WTC11 (cell line): Measurements from ENCODE around the gene XPNPEP3. TPM values are rescaled to one million over a fixed set of nuclear protein-coding genes. Genes with fewer than 3 reads are reported as not detected.

Experiments used
- ATAC-seq: fragments of 200-7000 bp; cut with Tn5 transposase; 2 replicates; pipeline ENCODE4 v1.10.0; 2021; ENCODE audit warnings: mild to moderate bottlenecking, moderate library complexity
- CTCF ChIA-PET: fragments of 300-600 bp; sonication (Branson Sonifier 250); formaldehyde crosslinking; loops from one replicate; lab custom pipeline; 2021; ENCODE audit warnings: antibody characterized with exemption; lab: Charles Lee
- POLR2A ChIA-PET: fragments of 350-600 bp; sonication (Branson Sonifier 250); formaldehyde crosslinking; loops from one replicate; lab custom pipeline; 2021; ENCODE audit warnings: antibody characterized with exemption; lab: Charles Lee
- DNase-seq: peaks from one replicate; pipeline ENCODE4 v3.0.0; 2021; ENCODE audit warnings: low spot score
- H3K27ac Mint-ChIP-seq: 2 replicates; pipeline ENCODE4 v1.8.0; 2021; ENCODE audit warnings: mixed read lengths
- H3K27me3 Mint-ChIP-seq: 2 replicates; pipeline ENCODE4 v1.8.0; 2021; ENCODE audit warnings: low read depth, mild to moderate bottlenecking, moderate library complexity, mixed read lengths
- H3K36me3 Mint-ChIP-seq: 2 replicates; pipeline ENCODE4 v1.8.0; 2021; ENCODE audit warnings: mixed read lengths
- H3K4me1 Mint-ChIP-seq: 2 replicates; pipeline ENCODE4 v1.8.0; 2022; ENCODE audit warnings: mixed read lengths
- H3K4me3 Mint-ChIP-seq: 2 replicates; pipeline ENCODE4 v1.8.0; 2021; ENCODE audit warnings: mild to moderate bottlenecking, moderate library complexity, mixed read lengths
- H3K9me3 Mint-ChIP-seq: 2 replicates; pipeline ENCODE4 v1.8.0; 2021; ENCODE audit warnings: mixed read lengths
- CREM ChIP-seq: sonication (generic); formaldehyde crosslinking; IDR thresholded peaks from 2 replicates; pipeline ENCODE4 v1.8.1; 2022; ENCODE audit warnings: mild to moderate bottlenecking, missing genetic modification reagents, moderate library complexity
- FOXJ3 ChIP-seq: sonication (generic); formaldehyde crosslinking; IDR thresholded peaks from 2 replicates; pipeline ENCODE4 v1.9.0; 2021; ENCODE audit warnings: missing genetic modification reagents, mild to moderate bottlenecking, borderline replicate concordance
- JAZF1 ChIP-seq: fragments of 250-450 bp; sonication (Bioruptor Pico); IDR thresholded peaks from 2 replicates; pipeline ENCODE4 v1.9.0; 2021; ENCODE audit warnings: moderate library complexity, mild to moderate bottlenecking, inconsistent platforms
- MYBL2 ChIP-seq: sonication (generic); formaldehyde crosslinking; IDR thresholded peaks from 2 replicates; pipeline ENCODE4 v1.8.1; 2023; ENCODE audit warnings: mild to moderate bottlenecking, moderate library complexity, missing genetic modification reagents
- PRDM15 ChIP-seq: sonication (generic); formaldehyde crosslinking; IDR thresholded peaks from 2 replicates; pipeline ENCODE4 v1.8.0; 2022; ENCODE audit warnings: missing genetic modification reagents
- PRRX2 ChIP-seq: fragments of 250-450 bp; sonication (Bioruptor Pico); IDR thresholded peaks from 2 replicates; pipeline ENCODE4 v1.8.0; 2021; ENCODE audit warnings: mild to moderate bottlenecking
- RELA ChIP-seq: sonication (generic); formaldehyde crosslinking; IDR thresholded peaks from 2 replicates; pipeline ENCODE4 v1.8.1; 2022; ENCODE audit warnings: missing genetic modification reagents, mild to moderate bottlenecking, borderline replicate concordance
- RORB ChIP-seq: fragments of 250-450 bp; sonication (Bioruptor Pico); IDR thresholded peaks from 2 replicates; pipeline ENCODE4 v1.9.0; 2021; ENCODE audit warnings: mild to moderate bottlenecking
- TEAD1 ChIP-seq: sonication (generic); formaldehyde crosslinking; IDR thresholded peaks from 2 replicates; pipeline ENCODE4 v1.8.0; 2022; ENCODE audit warnings: mild to moderate bottlenecking, missing genetic modification reagents
- ZBTB43 ChIP-seq: sonication (generic); formaldehyde crosslinking; IDR thresholded peaks from 2 replicates; pipeline ENCODE4 v1.8.1; 2023; ENCODE audit warnings: mild to moderate bottlenecking, missing genetic modification reagents
- ZNF317 ChIP-seq: sonication (generic); formaldehyde crosslinking; IDR thresholded peaks from 2 replicates; pipeline ENCODE4 v1.8.1; 2023; ENCODE audit warnings: low read depth, mild to moderate bottlenecking, moderate library complexity, missing genetic modification reagents, borderline replicate concordance
- ZNF396 ChIP-seq: fragments of 250-450 bp; sonication (Bioruptor Pico); IDR thresholded peaks from 2 replicates; pipeline ENCODE4 v1.8.0; 2021; ENCODE audit warnings: mild to moderate bottlenecking, moderate library complexity, borderline replicate concordance
- ZNF425 ChIP-seq: fragments of 250-450 bp; sonication (Bioruptor Pico); conservative IDR thresholded peaks from 2 replicates; pipeline ENCODE4 v1.9.0; 2021; ENCODE audit warnings: mild to moderate bottlenecking
- ZNF512 ChIP-seq: sonication (generic); formaldehyde crosslinking; IDR thresholded peaks from 2 replicates; pipeline ENCODE4 v1.8.1; 2022; ENCODE audit warnings: missing genetic modification reagents, borderline replicate concordance
- ZNF671 ChIP-seq: fragments of 250-450 bp; sonication (Bioruptor Pico); IDR thresholded peaks from 2 replicates; pipeline ENCODE4 v1.8.0; 2021; ENCODE audit warnings: mild to moderate bottlenecking
- total RNA-seq: library from RNA; stranded (reverse); gene quantifications from 3 replicates; pipeline ENCODE4 v1.2.3, GENCODE V29; 2021

The XPNPEP3 gene
- total RNA-seq, 1 experiment from 2014 or later, result 28.2 TPM

GRCh38 chr22:40856513-40857308 lies at the start of gene XPNPEP3, which contains the start of gene ST13 (continued):
- TF ChIP-seq ZNF425 (CRISPR knock-in tag) (no peak), RORB (CRISPR knock-in tag) (no peak), TEAD1 (0 out of 2 replicates have a peak, but pooled peaks have one; percentile 38), ZNF396 (CRISPR knock-in tag) (no peak)

- no peak for DNase-seq
- Mint-ChIP-seq H3K27ac (no peak overlapping the region), H3K4me1 (0 out of 2 replicates have a peak, but pooled peaks cover 4% of the 10 kb centered on the region), H3K9me3 (no peaks in the 10 kb centered on the region), H3K4me3 (no peak overlapping the region), H3K27me3 (no peaks in the 10 kb centered on the region), H3K36me3 (no peaks in the 10 kb centered on the region)
- no peak for ATAC-seq
- TF ChIP-seq ZNF512 (no peak), JAZF1 (no peak), RELA (no peak), PRDM15 (CRISPR knock-in tag) (no peak), FOXJ3 (CRISPR knock-in tag) (no peak), ZNF317 (no peak), PRRX2 (no peak), CREM (CRISPR knock-in tag) (no peak), MYBL2 (CRISPR knock-in tag) (no peak), ZNF671 (CRISPR knock-in tag) (no peak), TEAD1 (no peak), ZBTB43 (CRISPR knock-in tag) (no peak)
- ChIA-PET CTCF (interaction anchor here (0.9 kb wide), 1 partner anchor 125 kb away, joined by 3 read pairs; no protein-coding TSS in a partner anchor), POLR2A (interaction anchor here (0.5 kb wide), 1 partner anchor 10 kb away, joined by 3 read pairs; no protein-coding TSS in a partner anchor)
Observed at GRCh38 chr22:40808018-40808841, 48.7 kb upstream of the XPNPEP3 start.
